GM19395 (cell line): ENCODE data around the gene MAPK8.
A peak's percentile ranks its signal among the peaks of the same experiment; 100 is the strongest.

Experiments
- ATAC-seq: cut with Tn5 transposase; IDR thresholded peaks from one replicate; pipeline ENCODE4 v1.9.1; 2021; ENCODE audit warnings: mild to moderate bottlenecking, moderate library complexity; ENCODE audit not compliant: unreplicated experiment

MAPK8 gene

GRCh38 chr10:48291190-48291589 lies 15.3 kb upstream of the MAPK8 start:
- no peak for ATAC-seq

GRCh38 chr10:48292616-48293015 lies 13.9 kb upstream of the MAPK8 start:
- ATAC-seq = no peak

- no peak for ATAC-seq
These were observed 12.0 kb upstream of the MAPK8 start for GRCh38 chr10:48294431-48294830.

GRCh38 chr10:48296576-48297098 lies 9.8 kb upstream of the MAPK8 start:
- no peak for ATAC-seq

GRCh38 chr10:48299066-48299465 lies 7.4 kb upstream of the MAPK8 start:
- ATAC-seq = no peak

- no peak for ATAC-seq
These were observed 6.8 kb upstream of the MAPK8 start for GRCh38 chr10:48299692-48300091.

- no peak for ATAC-seq
These were observed 5.9 kb upstream of the MAPK8 start for GRCh38 chr10:48300556-48300955.

- ATAC-seq = no peak
These were observed 3.7 kb upstream of the MAPK8 start for GRCh38 chr10:48302515-48303476.

GRCh38 chr10:48305905-48306264 lies 592 bp upstream of the MAPK8 start:
- no peak for ATAC-seq

- ATAC-seq = peak; percentile 47
These were observed 613 bp downstream of the MAPK8 start for GRCh38 chr10:48306870-48307710.

- ATAC-seq = no peak
These were observed 1.2 kb downstream of the MAPK8 start for GRCh38 chr10:48307711-48308018.

GRCh38 chr10:48309711-48310226 lies 3.3 kb downstream of the MAPK8 start:
- ATAC-seq = no peak

GRCh38 chr10:48314107-48314506 lies 7.6 kb downstream of the MAPK8 start:
- no peak for ATAC-seq

- ATAC-seq = no peak
These were observed 9.8 kb downstream of the MAPK8 start for GRCh38 chr10:48316236-48316635.

- no peak for ATAC-seq
These were observed 11.0 kb downstream of the MAPK8 start for GRCh38 chr10:48317321-48317990.

GRCh38 chr10:48322017-48322416 lies 15.5 kb downstream of the MAPK8 start:
- no peak for ATAC-seq

- ATAC-seq = no peak
These were observed 18.1 kb downstream of the MAPK8 start for GRCh38 chr10:48324580-48324979.

- no peak for ATAC-seq
These were observed 23.8 kb downstream of the MAPK8 start for GRCh38 chr10:48330269-48330668.

GRCh38 chr10:48331436-48331835 lies 25.0 kb downstream of the MAPK8 start:
- ATAC-seq = no peak

GRCh38 chr10:48332166-48332870 lies 25.8 kb downstream of the MAPK8 start:
- no peak for ATAC-seq
